Cardiac septum (tissue), 1 donor: ENCODE results near the gene PRIMA1. TPM values are rescaled to one million over a fixed set of nuclear protein-coding genes. Genes with fewer than 3 reads are reported as not detected.

ENCODE experiments used
- DNase-seq: peaks from one replicate; pipeline ENCODE4 v3.0.0-alpha.2; 2020; ENCODE audit warnings: low spot score
- intact Hi-C: fragments of 100-400 bp; cut with DNase I; formaldehyde crosslinking; loops from one replicate; pipeline ENCODE4 v1.14.0; 2022
- total RNA-seq: library from RNA; stranded (reverse); fragmentation: NEBNext Ultra II Directional; extraction: Animal tissue kit (Norgen Biotek cat#: 25700); gene quantifications from one replicate; pipeline ENCODE4 v1.2.1, GENCODE V29; 2021
- donor health status: DM: no; HTN: no; CAD: no.

PRIMA1 gene
- total RNA-seq, 1 donor from 2014 or later, result 2.3 TPM

DNA sequence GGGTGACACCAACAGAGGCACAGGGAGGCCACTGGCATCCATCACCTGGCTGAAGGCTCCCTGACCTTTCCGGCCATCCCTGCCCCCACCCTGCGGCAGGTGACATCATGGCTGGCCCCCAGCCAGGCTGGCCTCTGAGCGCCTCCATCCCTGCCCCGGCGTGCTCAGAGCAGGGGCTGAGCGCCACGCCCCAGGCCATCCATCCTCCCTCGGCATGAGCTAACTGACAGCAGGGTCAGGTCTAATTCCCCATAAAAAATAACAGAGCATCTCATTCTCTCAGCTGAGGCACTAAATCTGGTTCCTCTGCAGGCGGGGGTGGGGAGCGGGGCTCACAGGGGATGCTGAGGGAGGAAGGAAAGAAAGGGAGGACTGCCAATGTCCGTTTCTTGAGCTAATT, 50.7 kb downstream of the PRIMA1 start:
- intact Hi-C loops, result no loop called here
- no peak for DNase-seq

- intact Hi-C loops, result no loop called here
- DNase-seq, result no peak
Observed at GRCh38 chr14:93736378-93737014, 51.8 kb downstream of the PRIMA1 start.

DNA sequence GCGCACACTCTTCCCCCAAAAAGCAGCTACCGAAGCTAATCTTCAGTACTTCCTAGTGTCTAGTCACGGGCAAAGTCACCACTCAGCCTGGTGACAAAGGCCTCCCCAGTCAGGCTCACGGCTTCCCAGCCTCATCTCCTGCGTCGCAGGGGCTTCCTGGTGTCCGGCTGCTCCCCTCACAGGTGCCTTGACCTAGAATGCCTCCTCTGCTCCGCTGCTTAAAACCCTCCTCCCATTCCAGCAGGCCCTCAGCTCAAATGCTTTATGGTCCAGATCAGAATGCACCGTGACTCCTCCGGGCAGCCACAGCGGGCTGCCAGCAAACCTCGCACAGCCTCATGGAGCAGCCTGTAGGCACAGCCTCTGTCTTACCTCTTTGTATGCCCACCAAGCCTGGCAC, 53.1 kb downstream of the PRIMA1 start:
- intact Hi-C loops, result no loop called here

DNA sequence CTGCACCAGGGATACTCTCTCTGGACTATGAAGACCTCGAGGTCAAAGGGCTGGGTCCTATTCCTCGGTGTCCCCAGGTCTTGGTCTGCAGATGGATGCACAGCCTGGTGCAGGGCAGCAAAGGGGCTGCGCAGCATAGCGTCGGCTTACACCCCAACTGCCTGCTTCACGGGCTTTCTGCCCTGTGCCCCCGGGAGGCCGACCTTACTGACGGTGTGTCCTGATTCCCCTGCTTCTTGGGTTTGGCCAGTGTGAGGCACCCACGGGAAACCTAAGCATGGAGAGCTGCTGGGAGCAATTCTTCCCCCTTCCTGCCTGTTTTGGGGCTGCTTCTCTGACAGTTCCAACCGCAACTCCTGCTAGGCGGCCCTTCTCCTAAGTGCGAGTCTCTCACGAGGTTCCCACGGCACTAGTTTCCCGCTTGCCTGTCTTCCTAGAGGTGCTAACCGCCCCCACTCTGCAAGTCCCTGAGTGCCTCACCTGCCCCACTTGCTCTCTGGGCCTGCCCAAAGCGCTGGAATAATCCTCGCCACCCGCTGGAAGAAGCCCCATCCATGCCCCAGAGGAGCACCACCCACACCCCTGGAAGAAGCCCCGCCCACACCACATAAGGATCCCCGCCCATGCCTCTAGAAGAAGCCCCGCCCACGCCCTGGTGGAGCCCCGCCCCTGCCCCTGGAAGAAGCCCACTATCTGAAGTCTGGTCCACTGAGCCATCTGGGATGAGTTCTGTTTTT, 54.0 kb downstream of the PRIMA1 start:
- no peak for DNase-seq
- intact Hi-C loops, result no loop called here

More for the DNA sequence above, 53.1 kb downstream of the PRIMA1 start:
- DNase-seq, result no peak

DNA sequence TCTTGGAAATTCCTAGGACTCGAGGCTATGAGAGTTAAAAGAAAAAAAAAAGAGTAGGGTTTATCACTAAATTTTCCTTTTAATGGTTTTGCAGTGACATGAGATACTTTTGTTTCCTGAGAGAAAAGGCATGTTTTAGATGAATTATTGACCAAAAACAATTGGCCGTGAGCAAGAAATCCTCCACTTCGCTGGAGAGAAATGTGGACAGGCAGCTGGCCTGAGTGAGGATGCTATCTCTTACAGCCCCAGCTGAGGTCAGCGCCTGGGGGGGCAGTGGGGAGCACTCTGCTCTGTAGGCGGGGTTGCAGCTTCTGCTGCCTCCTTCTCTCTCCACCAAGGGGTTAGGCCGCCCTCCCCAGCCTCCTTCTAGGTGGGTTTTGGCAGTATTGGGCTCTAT, 54.7 kb downstream of the PRIMA1 start:
- intact Hi-C loops, result no loop called here
- no peak for DNase-seq

DNA sequence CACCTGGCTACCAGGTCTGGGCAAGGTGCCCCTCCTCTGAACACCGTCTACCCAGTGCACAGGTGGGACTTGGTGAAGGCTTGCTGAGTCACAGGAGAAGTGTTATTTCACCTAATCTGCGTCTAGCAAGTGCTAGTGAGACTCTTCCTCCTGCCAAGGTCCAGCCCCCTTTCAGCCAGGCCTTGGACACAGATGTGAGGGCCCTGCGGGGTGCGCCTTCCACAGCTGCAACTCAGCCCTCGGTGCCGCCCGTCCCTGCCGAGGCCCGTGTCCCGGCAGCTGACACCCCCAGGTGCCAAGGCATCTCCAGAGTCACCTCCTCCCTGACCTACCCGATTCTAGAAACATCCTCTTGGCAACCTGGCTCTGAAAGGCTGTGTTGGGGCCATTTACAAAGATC, 55.1 kb downstream of the PRIMA1 start:
- intact Hi-C loops, result no loop called here
- no peak for DNase-seq

- intact Hi-C loops, result no loop called here
- DNase-seq, result no peak
Observed at GRCh38 chr14:93732524-93732923, 55.8 kb downstream of the PRIMA1 start.

DNA sequence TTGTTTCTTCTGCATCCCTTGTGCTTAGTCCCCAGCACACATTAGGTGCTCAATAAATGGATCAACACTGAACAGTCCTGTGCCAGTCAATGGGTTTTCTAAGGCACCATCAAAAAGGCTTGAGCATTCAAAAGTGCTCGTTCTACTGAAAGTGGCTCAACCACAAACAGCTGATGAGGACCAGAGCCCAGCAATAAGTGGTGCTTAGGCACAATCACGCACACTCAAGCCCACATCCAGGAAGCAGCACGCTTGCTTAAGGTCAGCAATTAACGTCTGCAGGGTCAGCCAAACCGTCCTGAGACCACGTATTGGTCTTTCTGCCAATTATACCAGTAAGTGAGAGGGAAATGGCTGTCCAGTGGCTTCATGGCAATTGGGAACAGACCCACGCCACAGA, 56.5 kb downstream of the PRIMA1 start:
- DNase-seq, result no peak
- intact Hi-C loops, result no loop called here

- intact Hi-C loops, result no loop called here
- no peak for DNase-seq
Observed at GRCh38 chr14:93729993-93730392, 58.3 kb downstream of the PRIMA1 start.

- intact Hi-C loops, result no loop called here
- DNase-seq, result no peak
Observed at GRCh38 chr14:93728651-93729016, 59.7 kb downstream of the PRIMA1 start.

DNA sequence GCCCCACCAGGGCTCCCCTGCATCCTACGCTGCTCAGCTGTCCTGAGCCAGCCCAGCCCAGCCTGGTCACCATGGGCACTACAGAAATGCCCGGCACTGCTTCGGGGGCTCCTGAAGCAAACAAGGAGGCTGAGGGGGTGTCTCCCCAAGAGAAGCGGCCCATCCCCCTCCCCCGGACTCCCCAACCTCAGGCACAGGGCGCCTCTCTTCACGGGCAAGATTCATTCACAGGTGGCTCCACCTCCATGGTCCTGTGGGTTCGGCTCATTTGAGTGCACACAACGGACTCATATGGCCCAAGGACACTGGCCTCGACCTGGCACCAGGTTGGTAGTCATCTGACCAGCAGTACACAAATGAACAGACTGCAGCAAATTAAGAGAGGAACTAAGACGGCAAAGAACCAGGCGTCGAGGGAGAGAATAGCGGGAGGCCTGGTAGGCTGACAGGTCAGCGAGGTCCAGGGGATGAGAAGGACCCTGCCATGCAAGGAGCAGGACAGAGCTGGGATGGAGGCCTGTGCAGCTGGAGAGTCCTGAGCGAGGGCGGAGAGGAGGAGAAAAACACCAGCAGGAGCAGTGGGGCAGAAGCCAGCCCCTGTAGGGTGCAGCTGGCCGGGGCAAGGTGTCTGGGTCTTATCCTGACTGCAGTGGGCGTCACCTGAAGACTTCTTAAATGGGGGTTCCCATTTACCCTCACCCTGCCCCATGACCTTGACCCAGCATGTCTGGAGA, 60.2 kb downstream of the PRIMA1 start:
- no peak for DNase-seq
- intact Hi-C loops, result no loop called here

- no peak for DNase-seq
- intact Hi-C loops, result no loop called here
Observed at GRCh38 chr14:93727039-93727740, 61.1 kb downstream of the PRIMA1 start.

DNA sequence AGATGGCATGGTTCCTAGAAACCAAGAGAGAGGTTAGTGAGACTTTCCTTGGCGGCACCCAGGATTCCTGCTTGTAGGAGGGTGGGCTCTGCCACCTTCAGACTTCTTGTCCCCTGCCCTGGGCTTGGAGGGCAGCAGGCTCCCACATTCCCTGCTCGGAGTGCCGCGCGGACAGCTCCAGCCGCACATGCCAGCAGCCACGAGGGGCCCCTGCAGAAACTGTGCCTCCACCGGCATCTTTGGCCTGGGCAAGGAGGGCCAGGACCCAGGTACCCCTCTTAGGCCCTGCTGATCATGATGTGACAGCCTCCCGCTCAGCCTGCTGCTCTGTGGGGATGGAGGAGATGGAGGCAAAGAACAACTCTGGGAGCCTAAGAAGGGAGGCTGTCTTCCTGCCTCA, 62.3 kb downstream of the PRIMA1 start:
- no peak for DNase-seq
- intact Hi-C loops, result no loop called here

DNA sequence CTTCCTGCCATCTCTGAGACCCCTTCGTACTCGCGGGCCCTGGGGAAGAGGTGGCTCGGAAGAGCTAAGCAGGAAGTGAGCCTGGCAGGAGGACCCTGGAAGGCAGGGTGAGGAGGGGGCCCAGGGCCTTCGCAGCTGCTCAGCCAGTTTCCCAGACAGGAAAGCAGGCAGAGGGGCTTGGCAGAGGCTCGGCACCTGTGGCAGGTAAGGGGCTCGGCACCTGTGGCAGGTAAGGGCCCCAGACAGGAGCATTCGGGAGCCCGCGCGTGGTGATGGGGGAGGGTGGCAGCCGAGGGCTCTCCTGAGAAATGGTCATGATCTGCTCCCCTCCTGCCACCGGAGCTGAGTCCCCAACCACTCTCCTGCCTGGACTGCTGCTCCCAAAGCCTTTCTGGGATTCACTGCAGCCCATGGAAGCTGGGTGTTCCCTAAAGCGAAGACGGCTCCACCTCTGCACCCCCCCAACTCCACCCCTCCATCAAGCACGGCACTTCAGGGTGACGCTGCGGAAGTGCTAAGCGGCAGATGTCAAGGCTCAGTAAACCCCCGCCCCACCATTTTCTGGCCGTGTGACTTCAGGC, 63.2 kb downstream of the PRIMA1 start:
- intact Hi-C loops, result no loop called here
- DNase-seq, result no peak

GRCh38 chr14:93723001-93723400, 65.3 kb downstream of the PRIMA1 start:
- no peak for DNase-seq
- intact Hi-C loops, result no loop called here

- no peak for DNase-seq
- intact Hi-C loops, result no loop called here
Observed at GRCh38 chr14:93720981-93721483, 67.3 kb downstream of the PRIMA1 start.

DNA sequence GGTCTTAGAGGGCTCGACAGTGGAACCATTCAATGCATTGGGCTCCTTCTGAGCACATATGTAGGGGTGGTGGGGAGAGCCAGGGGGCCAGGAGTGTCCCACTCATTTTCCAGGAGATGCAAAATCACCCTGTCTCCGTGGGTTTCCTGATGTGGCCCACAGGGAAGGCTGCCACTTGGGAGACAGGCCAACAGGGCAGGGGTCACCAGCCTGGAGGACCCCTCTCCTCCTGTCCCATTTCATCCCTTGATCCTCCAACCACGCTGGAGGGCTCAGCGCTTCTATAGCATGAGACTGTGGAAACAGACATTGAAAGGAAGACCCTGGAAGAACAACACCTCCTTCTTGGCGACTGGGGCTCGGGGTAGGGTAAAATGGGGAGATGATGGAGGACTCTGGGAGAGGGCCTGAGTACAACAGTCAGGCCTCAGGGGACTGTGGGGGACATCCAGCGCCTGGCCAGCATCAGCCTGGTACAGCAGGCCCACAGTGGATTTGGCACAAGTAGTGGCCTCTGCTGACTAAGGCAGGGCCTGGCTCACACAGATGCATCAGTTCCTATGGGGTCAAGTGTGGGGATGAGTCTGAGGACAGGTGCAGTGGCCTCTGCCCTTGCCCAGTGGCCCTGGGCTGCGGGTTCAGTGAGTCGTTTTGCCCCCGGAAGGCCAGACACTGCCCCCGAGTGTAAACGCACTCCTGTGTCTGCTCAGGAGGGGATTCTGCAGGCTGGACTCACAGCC, 68.0 kb downstream of the PRIMA1 start:
- intact Hi-C loops, result no loop called here

GRCh38 chr14:93719256-93719655, 69.0 kb downstream of the PRIMA1 start:
- intact Hi-C loops, result no loop called here
- DNase-seq, result no peak

More for the DNA sequence above, 68.0 kb downstream of the PRIMA1 start:
- no peak for DNase-seq

GRCh38 chr14:93717668-93718320, 70.5 kb downstream of the PRIMA1 start:
- intact Hi-C loops, result no loop called here
- no peak for DNase-seq
